ENCODE data around the gene AMOTL1.

Gene AMOTL1

DNA sequence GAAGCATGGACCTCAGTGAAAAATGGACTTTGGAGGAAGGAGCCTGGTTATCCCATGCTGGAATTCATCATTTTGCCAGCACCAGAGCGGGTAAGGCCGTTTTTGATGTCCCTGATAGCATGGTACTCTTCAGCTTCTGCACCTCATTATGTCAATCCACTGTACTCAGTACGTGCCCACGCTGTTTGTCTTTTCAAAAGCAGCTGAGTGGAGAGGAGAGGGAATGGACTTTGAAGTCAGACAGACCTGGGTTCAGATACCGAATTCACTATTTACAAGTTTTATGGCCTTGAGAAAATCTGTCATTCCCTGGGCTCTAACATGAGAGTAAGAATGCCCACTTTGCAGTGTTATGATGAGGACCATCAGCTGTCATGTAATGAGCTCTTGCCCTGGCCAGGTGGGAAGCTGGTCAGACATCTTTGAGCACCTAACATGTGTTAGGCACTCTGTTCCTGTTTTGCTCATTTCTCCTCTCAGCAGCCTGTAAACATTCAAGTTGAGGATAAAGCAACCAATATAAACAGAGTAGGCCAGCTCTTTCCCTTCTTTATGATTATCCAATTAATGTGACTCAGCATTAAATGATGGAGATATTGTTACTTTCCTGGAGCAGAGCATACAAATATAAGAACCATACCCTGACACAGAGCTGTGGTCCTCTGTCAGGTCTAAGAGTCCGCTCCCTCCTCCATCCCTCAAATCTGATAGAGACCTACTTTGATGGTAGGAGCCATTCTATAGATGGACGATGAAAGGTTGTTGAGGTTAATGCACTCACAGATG is 39.0 kb upstream of the AMOTL1 start:
- H3K4me2 ChIP-seq (ENCODE audit: insufficient read depth, low read length): no peak overlapping the region
- H3K9me3 ChIP-seq (ENCODE audit: insufficient read depth, low read length, severe bottlenecking): no peaks in the 10 kb centered on the region
- TF ChIP-seq CTCF (IDR thresholded peaks at IDR 0.05; ENCODE audit: borderline replicate concordance, extremely low read depth, low read length, poor library complexity, severe bottlenecking) (no peak), EZH2 (IDR thresholded peaks at IDR 0.05; ENCODE audit: borderline replicate concordance, low read depth, low read length, severe bottlenecking) (no peak)
- H3K4me3 ChIP-seq (ENCODE audit: low read depth in 1 of 2, low read length in 2 of 2): no peak overlapping the region
- H2AFZ ChIP-seq (ENCODE audit: low read depth, low read length): no peak overlapping the region
- ATAC-seq (ENCODE audit: insufficient read depth, low read depth) (no peak), DNase-seq (no peak)
- H3K27me3 ChIP-seq (ENCODE audit: insufficient read depth, low read length, poor library complexity): no peaks in the 10 kb centered on the region
- H3K4me1 ChIP-seq (ENCODE audit: insufficient read depth, low read length): no peaks in the 10 kb centered on the region
- no peaks in the 10 kb centered on the region for H4K20me1 ChIP-seq (ENCODE audit: insufficient read depth, low read length)
- no peaks in the 10 kb centered on the region for H3K36me3 ChIP-seq (ENCODE audit: insufficient read depth, low read length)
- no peaks in the 10 kb centered on the region for H3K79me2 ChIP-seq (ENCODE audit: insufficient read depth, low read length)
- H3K9ac ChIP-seq (ENCODE audit: low read depth, low read length): no peak overlapping the region
- no peak overlapping the region for H3K27ac ChIP-seq (ENCODE audit: low read length)

DNA sequence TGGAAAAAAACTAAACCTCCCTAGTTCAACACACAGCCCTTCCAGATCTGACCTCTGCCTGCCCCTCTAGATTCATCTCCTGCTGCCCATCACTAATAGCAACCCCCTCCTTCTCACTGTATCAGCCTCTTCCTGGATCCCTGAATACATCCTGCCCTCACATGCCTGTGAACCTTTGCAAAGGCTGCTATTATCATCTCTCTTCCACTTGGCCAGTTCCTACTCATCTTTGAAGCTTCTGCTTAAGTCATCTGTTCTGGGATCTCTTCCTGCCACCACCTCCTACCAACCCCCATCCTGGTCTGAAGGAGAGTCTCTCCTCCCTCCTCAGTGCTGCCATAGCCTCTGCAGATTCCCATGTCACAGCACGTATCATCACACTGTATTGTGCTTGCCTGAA is 38.0 kb upstream of the AMOTL1 start:
- no peaks in the 10 kb centered on the region for H3K79me2 ChIP-seq (ENCODE audit: insufficient read depth, low read length)
- TF ChIP-seq CTCF (IDR thresholded peaks at IDR 0.05; ENCODE audit: borderline replicate concordance, extremely low read depth, low read length, poor library complexity, severe bottlenecking): no peak
- TF ChIP-seq EZH2 (IDR thresholded peaks at IDR 0.05; ENCODE audit: borderline replicate concordance, low read depth, low read length, severe bottlenecking): no peak
- H4K20me1 ChIP-seq (ENCODE audit: insufficient read depth, low read length): no peaks in the 10 kb centered on the region
- no peak overlapping the region for H2AFZ ChIP-seq (ENCODE audit: low read depth, low read length)
- no peak overlapping the region for H3K27ac ChIP-seq (ENCODE audit: low read length)
- no peak overlapping the region for H3K9ac ChIP-seq (ENCODE audit: low read depth, low read length)
- ATAC-seq (ENCODE audit: insufficient read depth, low read depth): no peak
- no peaks in the 10 kb centered on the region for H3K4me1 ChIP-seq (ENCODE audit: insufficient read depth, low read length)
- no peak for DNase-seq
- no peaks in the 10 kb centered on the region for H3K27me3 ChIP-seq (ENCODE audit: insufficient read depth, low read length, poor library complexity)
- no peaks in the 10 kb centered on the region for H3K36me3 ChIP-seq (ENCODE audit: insufficient read depth, low read length)
- H3K4me2 ChIP-seq (ENCODE audit: insufficient read depth, low read length): no peak overlapping the region
- no peak overlapping the region for H3K4me3 ChIP-seq (ENCODE audit: low read depth in 1 of 2, low read length in 2 of 2)
- no peaks in the 10 kb centered on the region for H3K9me3 ChIP-seq (ENCODE audit: insufficient read depth, low read length, severe bottlenecking)

DNA sequence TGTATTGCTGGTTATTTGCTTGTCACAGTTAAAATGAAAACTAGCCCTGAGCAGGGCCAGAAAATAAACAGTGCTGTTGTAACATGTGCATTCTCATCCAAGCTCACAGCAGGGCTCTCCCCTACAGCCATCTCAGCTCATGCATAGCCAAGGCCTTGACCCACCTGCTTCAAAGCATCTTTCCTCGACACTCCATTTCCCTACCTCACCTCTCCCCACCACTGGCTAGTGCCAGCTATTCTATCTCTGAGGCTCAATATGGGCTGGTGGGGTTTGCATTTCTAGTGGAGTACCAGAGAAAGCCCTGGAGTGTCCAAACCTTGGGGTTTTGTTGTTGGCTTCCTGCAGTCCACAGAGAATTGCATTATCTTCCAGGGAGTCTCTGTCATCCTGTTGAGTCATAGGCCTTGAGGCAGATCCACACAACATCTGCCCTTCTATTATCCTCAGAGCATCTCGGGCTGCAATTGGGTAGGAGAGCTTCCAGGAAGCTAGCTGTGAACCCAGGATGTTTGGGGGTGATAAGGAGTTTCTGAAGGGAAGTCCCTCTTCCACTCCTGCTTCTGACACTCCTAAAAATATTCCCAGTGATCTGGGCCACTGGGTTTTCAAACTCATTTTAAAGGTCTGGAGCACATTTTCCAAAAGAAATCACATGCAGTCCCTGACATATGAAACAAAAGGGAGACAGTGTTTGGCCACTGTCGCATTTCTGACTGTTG is 36.1 kb upstream of the AMOTL1 start:
- H3K9me3 ChIP-seq (ENCODE audit: insufficient read depth, low read length, severe bottlenecking): no peaks in the 10 kb centered on the region
- TF ChIP-seq CTCF (IDR thresholded peaks at IDR 0.05; ENCODE audit: borderline replicate concordance, extremely low read depth, low read length, poor library complexity, severe bottlenecking): no peak
- TF ChIP-seq EZH2 (IDR thresholded peaks at IDR 0.05; ENCODE audit: borderline replicate concordance, low read depth, low read length, severe bottlenecking): no peak
- no peaks in the 10 kb centered on the region for H3K36me3 ChIP-seq (ENCODE audit: insufficient read depth, low read length)
- H3K4me3 ChIP-seq (ENCODE audit: low read depth in 1 of 2, low read length in 2 of 2): no peak overlapping the region
- no peaks in the 10 kb centered on the region for H4K20me1 ChIP-seq (ENCODE audit: insufficient read depth, low read length)
- H3K9ac ChIP-seq (ENCODE audit: low read depth, low read length): no peak overlapping the region
- H3K27ac ChIP-seq (ENCODE audit: low read length): no peak overlapping the region
- H2AFZ ChIP-seq (ENCODE audit: low read depth, low read length): no peak overlapping the region
- no peaks in the 10 kb centered on the region for H3K79me2 ChIP-seq (ENCODE audit: insufficient read depth, low read length)
- H3K4me2 ChIP-seq (ENCODE audit: insufficient read depth, low read length): no peak overlapping the region
- H3K4me1 ChIP-seq (ENCODE audit: insufficient read depth, low read length): no peaks in the 10 kb centered on the region
- ATAC-seq (ENCODE audit: insufficient read depth, low read depth): no peak
- no peaks in the 10 kb centered on the region for H3K27me3 ChIP-seq (ENCODE audit: insufficient read depth, low read length, poor library complexity)
- DNase-seq: no peak
